SW480 (cell line): Measurements from ENCODE around the gene HES7.
A peak's percentile ranks its signal among the peaks of the same experiment; 100 is the strongest.

Experiments used
- DNase-seq: peaks from one replicate; pipeline ENCODE4 v3.0.0-alpha.2; 2016; ENCODE audit warnings: low spot score

Gene HES7

GRCh38 chr17:8142887-8143580 lies 19.1 kb upstream of the HES7 start:
- no peak for DNase-seq

GRCh38 chr17:8142158-8142886 lies 18.4 kb upstream of the HES7 start:
- no peak for DNase-seq

DNA sequence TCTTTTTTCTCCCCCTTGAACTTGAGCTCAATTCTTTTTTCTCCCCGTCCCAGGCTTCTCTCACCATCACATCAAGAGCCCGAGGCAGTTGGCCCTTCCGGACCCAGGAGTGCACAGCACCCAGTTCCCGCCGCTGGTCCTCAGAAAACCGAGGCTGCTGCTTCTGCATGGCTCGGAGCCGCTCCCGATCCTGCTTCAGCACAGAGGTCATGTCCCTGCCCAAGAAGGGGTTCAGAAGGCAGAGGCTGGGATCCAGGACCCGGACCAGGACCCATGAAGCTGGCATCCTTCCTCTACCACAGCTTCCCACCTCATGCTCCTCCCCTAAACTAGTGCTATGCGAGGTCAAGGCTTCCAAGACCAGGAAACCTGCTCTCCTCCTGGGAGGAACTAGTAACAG lies 17.8 kb upstream of the HES7 start:
- DNase-seq: no peak

DNA sequence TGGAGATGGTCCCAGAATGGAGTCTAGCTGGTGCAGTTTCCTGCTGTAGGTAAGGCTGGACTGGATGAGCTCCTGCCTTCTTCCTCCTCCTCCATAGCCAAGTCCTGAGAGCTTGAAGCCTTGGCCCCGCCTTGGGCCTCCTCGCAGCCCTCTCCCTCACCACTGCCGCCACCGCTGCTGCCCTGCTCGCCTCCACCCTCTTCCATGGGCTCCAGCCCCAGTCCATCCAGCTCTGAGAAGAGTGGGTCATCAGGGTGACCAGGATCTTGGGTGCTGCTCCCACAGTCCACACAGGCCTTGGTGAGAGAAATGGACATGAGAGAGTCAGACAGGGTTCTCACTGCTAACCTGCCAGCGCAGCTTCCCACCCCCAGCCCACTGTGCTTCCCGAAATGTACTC lies 17.1 kb upstream of the HES7 start:
- DNase-seq: no peak

- no peak for DNase-seq
Measured at GRCh38 chr17:8140065-8141029, 16.4 kb upstream of the HES7 start.

DNA sequence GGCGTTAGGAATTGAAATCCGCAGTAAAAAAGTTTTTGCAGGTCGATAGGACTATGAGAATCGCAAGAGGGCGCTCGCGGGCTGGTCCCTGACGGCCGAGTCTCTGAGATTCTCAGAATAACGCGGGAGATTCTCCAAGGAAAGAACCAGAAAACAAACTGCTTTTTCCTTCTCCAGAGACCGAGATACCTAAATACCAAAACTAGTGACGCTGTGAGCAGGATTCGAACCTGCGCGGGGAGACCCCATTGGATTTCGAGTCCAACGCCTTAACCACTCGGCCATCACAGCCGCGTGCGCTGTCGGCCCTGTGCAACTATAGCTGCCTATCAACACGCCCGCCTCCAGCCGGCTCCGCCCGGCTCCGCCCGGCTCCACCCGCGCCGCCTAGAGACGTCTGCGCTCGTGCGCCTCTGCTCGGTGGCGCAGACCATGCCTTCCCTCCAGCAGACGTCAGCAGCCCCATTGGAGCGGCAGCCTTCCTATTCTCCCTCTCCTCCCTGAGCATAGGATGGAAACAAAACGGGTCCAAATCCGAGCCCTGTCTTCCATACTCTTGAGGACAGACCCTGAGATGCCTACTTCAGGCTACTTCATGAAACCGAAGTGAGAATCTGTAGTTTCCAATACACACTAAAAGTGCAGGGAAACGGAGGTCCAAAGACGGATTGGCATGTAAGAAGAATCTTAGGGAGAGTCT lies 14.9 kb upstream of the HES7 start:
- DNase-seq: peak; percentile 96

GRCh38 chr17:8138374-8138671 lies 14.4 kb upstream of the HES7 start:
- no peak for DNase-seq

GRCh38 chr17:8137645-8138373 lies 13.9 kb upstream of the HES7 start:
- no peak for DNase-seq

DNA sequence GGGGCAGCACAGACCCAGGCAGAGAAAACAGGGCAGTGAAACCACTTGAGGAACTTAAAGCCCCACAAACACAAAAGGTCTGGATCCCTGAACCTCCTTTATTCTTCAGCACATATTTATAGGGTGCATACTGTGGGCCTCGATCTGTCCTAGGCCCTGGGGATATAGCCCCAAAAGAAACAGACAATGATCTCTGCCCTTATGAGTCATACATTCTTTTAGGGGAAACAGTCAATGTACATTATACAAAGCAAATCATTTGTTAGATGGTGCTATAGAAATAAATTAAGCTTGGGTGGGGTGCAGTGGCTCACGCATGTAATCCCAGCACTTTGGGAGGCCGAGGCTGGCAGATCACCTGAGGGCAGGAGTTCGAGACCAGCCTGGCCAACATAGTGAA lies 10.0 kb upstream of the HES7 start:
- peak; percentile 26 for DNase-seq

DNA sequence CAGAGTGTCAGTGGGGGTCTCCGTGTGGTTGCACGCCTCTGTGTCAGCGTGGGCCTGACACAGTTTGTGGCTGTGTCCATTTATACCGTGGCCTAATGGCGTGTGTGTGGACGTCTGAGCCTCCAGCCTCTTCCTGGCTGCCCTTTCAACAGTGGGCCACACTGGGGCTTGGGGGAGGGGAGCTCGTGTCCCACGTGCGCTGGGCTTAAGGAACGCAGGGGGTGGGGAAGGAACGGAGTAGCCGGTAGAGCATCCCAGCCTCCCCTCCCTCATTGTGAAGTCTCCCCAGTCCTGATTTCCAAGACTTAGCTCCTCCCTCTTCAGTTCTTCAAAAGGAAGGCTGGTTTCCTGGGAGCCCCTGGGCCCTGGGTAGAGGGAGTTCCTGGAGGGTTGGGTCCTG lies 9.5 kb upstream of the HES7 start:
- DNase-seq: no peak

- peak; percentile 62 for DNase-seq
Measured at GRCh38 chr17:8131844-8132441, 8.0 kb upstream of the HES7 start.

DNA sequence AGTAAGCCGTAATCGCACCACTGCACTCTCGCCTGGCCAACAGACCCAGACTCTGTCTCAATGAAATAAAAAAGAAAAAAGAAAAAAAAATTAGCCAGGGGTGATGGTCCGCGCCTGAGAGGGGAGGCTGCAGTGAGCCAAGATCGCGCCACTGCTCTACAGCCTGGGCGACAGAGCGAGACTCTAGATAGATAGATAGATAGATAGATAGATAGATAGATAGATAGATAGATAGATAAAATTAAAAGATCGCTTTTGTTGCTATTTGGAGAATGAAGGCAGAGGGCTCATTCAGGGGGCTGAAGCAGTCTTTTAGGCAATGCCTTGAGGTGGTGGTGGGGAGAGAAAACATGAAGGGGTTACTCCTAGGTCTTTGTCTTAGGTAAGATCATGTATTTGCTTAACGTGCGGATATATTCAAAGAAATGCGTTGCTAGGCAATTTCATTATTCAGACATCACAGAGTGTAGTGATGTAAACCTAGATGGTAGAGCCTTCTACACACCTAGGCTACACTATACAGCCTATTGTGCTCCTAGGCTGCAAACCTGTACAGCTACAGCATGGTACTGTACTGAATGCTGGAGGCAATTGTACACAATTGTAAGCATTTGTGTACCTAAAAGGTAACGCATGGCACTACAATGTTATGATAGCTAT lies 4.3 kb upstream of the HES7 start:
- DNase-seq: no peak

DNA sequence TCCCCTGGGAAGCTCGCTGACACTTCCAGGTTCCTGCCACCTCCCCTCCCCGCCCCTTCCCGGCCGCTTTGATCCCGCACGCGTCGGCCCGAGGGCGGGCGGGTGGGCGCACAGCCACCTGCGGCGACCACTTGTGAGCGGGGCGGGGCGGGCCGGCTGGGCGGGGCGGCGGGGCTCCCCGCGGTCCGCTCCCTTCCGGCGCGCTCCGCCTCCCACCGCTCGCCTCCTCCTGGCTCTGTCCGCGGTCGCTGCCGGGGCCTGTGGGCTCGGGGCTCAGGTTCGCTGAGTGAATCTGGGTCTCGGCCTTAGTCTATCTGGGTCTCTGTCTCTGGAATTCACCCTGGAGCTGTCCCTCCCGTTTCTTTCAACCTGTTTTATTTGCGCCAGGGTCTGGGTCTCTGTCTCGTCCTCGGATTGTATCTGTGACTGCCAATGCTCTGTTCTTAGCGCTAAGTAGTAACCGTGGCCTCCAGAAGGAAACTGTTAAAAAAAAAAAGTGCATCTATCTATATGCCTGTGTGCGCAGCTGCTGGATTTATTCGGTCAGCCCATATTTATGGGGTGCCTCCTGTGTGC lies 2.7 kb upstream of the HES7 start:
- peak; percentile 79 for DNase-seq

DNA sequence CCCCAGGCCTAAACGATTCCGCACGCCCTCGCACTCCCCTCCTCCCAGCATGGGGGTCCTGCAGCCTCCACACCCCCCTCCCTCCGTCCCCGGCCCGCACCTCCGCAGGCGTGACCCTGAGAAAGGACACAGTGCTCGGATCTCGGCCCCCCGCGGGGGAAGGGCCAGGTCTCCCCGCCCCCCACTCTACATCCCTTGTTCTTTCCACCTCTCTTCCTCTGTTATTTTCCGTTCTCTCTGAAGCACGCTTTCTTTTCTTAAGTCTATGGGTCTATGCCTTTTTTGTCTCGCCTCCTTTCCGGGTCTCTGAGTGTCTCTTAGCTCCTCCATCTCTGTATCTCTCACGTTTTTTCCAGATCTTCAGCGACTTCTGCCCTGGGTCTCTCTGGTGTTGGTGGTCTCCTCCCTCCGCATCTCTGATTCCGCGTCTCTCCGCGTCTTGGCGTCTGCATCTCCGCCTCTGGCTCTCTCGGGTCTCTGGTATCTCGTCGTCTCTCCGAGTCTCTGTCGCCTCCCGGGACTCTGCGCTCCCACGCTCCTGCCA lies 2.1 kb upstream of the HES7 start:
- DNase-seq: peak; percentile 67

DNA sequence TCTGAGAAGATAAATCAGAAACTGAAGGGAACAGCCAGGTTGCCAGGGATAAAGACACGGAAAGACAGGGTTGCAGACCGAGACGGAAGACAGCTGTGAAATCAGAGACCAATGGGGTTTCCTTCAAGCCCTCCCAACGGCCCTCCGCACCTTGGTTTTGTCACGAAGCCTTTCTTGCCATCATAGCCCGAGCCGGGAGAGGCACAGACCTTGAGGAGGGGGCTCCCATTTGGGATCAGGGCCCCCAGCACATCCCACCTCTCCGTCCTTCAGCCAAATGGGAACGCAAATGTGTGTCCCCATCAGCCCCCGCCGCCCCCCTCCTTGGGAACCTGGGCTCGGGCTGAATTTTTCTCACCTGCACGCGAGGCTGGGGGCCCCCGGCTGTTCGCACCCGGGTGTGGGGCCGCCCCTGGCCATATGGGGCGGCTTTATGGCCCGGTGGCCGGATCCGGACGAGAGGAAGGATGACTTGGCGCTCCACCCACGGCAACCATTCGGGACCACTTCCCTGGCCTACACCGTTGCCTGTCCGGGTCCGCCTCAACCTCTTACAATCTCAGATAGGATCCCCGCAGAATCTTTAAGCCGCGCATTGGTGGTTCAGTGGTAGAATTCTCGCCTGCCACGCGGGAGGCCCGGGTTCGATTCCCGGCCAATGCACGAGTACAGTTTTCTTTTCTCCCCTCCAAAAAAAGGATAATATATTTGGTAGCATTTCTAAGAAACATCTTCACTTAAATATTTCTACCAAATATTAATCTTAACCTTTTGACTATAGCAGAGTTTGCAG lies 1.4 kb upstream of the HES7 start:
- DNase-seq: peak; percentile 82

DNA sequence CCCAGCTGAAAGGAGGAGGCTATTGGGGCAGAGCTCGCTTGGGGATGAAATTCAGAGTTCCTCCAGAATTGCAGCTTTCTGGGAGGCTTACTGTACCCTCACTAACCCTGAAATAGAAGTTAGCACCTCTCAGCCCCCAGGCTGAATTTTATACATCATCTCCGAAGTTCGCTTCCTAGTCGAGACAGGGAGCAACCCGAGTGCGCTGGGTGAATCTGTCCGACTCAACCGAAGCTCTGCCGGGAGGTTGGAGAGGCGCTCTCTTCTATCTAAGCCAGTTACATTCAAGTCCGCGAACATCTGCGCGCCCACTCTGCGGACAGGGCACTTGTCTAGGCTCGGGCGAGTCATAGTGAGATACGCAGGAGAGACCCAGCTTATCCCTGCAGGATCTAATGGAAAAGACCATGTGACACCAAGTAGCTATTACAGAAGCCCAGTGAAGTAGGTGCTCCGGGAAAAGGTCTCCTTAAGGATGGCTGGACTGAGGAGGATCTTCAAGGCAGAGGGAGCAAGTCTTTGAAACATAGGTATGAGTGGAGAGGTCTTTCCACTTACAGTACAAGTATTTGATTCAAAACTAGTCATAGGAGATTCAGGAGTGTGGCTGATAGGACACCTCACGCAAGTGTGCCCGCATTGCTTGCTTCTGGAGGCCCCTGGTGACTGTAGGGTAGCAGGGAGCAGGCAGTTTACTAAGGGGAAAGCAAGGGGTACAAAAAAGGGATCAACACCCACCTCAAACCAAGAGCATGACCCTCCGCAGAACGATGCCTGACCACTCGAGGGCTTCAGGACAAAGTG lies 646 bp upstream of the HES7 start:
- DNase-seq: peak; percentile 62

DNA sequence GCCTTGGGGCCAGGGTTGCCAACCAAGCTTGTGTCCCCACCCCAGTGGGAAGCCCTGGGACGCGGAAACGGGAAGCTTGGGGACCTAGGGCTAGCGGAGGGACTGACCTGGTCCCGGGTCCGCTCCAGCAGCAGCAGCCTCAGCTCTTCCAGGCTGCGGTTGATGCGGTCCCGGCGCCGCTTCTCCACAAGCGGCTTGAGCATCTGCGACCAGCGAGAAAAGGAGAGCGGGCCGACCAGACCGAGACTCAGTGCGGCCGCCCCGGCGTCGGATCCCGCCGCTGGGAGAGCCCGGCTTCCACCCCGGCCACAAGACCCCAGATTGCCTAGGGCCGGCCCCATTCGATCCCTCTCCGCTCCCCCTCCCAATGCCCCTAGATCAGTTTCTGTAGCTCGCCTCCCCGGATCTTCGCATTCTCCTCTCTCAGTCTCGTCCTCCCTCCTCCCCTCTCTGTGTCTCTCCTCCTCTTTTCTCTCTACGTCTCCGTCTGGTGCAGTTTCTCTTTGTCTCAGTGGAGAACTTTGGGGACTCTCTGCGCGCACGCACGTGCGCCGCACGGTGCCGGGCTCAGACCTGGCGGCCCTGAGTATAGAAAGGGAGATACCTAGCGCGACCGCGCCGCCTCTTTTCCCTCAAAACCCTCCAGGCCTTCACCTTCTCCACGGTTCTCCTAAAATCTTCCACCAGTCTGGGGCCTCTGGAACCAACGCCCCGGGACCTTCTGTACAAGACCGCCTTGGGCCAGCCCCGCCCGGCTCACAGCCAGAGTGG lies 797 bp downstream of the HES7 start:
- peak; percentile 58 for DNase-seq
